NOMO-1 (cell line): ENCODE data around the gene CTIF.

Source experiments
- DNase-seq, 2 experiments: peaks; one replicate each; lab custom pipeline; 2025; ENCODE audit not compliant: unreplicated experiment in 2 of 2; lab: John Stamatoyannopoulos, UW

The CTIF gene

GRCh38 chr18:48902023-48902855 lies 363.4 kb downstream of the CTIF start:
- no peak for DNase-seq

- DNase-seq: no peak
Observed at GRCh38 chr18:48902856-48903601, 364.2 kb downstream of the CTIF start.

GRCh38 chr18:48904091-48904490 lies 365.3 kb downstream of the CTIF start:
- no peak for DNase-seq

- DNase-seq: no peak
Observed at GRCh38 chr18:48904847-48905394, 366.1 kb downstream of the CTIF start.

- no peak for DNase-seq
Observed at GRCh38 chr18:48905513-48905912, 366.7 kb downstream of the CTIF start.

- no peak for DNase-seq
Observed at GRCh38 chr18:48908916-48909315, 370.1 kb downstream of the CTIF start.

- DNase-seq: no peak
Observed at GRCh38 chr18:48909721-48910120, 370.9 kb downstream of the CTIF start.

GRCh38 chr18:48910972-48911545 lies 372.2 kb downstream of the CTIF start:
- DNase-seq: no peak
